A549 (cell line): Measurements from ENCODE around the gene IRAK1. TPM values are rescaled to one million over a fixed set of nuclear protein-coding genes. Genes with fewer than 3 reads are reported as not detected.

ENCODE experiments used
- ATAC-seq, 2 experiments: fragments of 200-7000 bp in 1 of 2; fragments of >200 bp in 1 of 2; cut with Nextera tagmentation in 1 of 2; cut with Tn5 transposase in 1 of 2; 3 replicates each; pipeline versions ENCODE4 v1.8.0 to v1.9.1; 2018 to 2020; ENCODE audit warnings: mild to moderate bottlenecking in 1 of 2, moderate library complexity in 1 of 2
- CTCF ChIA-PET: fragments of 300-600 bp; sonication (Branson Sonifier 250); formaldehyde crosslinking; extraction: SDS; loops from one replicate; lab custom pipeline; 2021; ENCODE audit warnings: antibody characterized with exemption, inconsistent platforms; lab: Yijun Ruan, JAX
- POLR2A ChIA-PET: fragments of 350-600 bp; formaldehyde crosslinking; extraction: SDS; loops from one replicate; lab custom pipeline; 2021; ENCODE audit warnings: antibody characterized with exemption, inconsistent platforms; lab: Yijun Ruan, JAX
- DNase-seq, 2 experiments: peaks; one replicate each; pipeline versions ENCODE4 v3.0.0 to v3.0.0-alpha.2; 2011 to 2016; ENCODE audit warnings: low read depth in 1 of 2, low spot score in 1 of 2
- FAIRE-seq: peaks from 2 replicates; lab custom pipeline; 2011; peaks lifted over from hg19 to GRCh38; lab: Jason Lieb, UNC
- H3K27ac ChIP-seq, 2 experiments: fragments of >200 bp; sonication (Bioruptor Twin); formaldehyde crosslinking; 3 replicates each; pipeline ENCODE4 v1.5.1; 2016 to 2017
- H3K4me1 ChIP-seq: fragments of >200 bp; sonication (Bioruptor Twin); formaldehyde crosslinking; 3 replicates; pipeline ENCODE4 v1.6.1; 2016
- H3K4me2 ChIP-seq: fragments of >200 bp; sonication (Bioruptor Twin); formaldehyde crosslinking; 3 replicates; pipeline ENCODE4 v1.6.1; 2016
- H3K4me3 ChIP-seq: fragments of >200 bp; sonication (Bioruptor Twin); formaldehyde crosslinking; 3 replicates; pipeline ENCODE4 v1.5.1; 2016
- H3K9me3 ChIP-seq: fragments of >200 bp; sonication (Bioruptor Twin); formaldehyde crosslinking; 3 replicates; pipeline ENCODE4 v1.6.1; 2016
- BHLHE40 ChIP-seq: IDR thresholded peaks from 2 replicates; pipeline ENCODE4 v1.6.1; 2012; ENCODE audit warnings: low read depth, low read length, inconsistent platforms
- CEBPB ChIP-seq, 2 experiments: fragments of >200 bp in 1 of 2; sonication (Bioruptor Twin) in 1 of 2; formaldehyde crosslinking in 1 of 2; IDR thresholded peaks; 2 replicates each; pipeline ENCODE4 v1.6.1; 2012 to 2016
- ELK1 ChIP-seq: fragments of 150-350 bp; IDR thresholded peaks from 2 replicates; pipeline ENCODE4 v1.6.1; 2014; ENCODE audit warnings: low read depth, mild to moderate bottlenecking, low read length
- EP300 ChIP-seq, 2 experiments: fragments of >200 bp; sonication (Bioruptor Twin); formaldehyde crosslinking; IDR thresholded peaks; 2 replicates in 1 of 2; 3 replicates in 1 of 2; pipeline ENCODE4 v1.6.1; 2016 to 2017
- FOSL2 ChIP-seq, 2 experiments: fragments of 450-650 bp in 1 of 2; fragments of >200 bp in 1 of 2; sonication (Bioruptor Twin) in 1 of 2; formaldehyde crosslinking; IDR thresholded peaks; 2 replicates each; pipeline versions ENCODE4 v1.5.0 to v1.6.1; 2016 to 2020; ENCODE audit warnings: mild to moderate bottlenecking in 1 of 2, moderate library complexity in 1 of 2
- FOXS1 ChIP-seq: fragments of 250-450 bp; sonication (Bioruptor Pico); IDR thresholded peaks from 2 replicates; pipeline ENCODE4 v1.5.0; 2020; ENCODE audit warnings: mild to moderate bottlenecking, moderate library complexity
- JUNB ChIP-seq: fragments of >200 bp; sonication (Bioruptor Twin); formaldehyde crosslinking; IDR thresholded peaks from 2 replicates; pipeline ENCODE4 v1.6.1; 2016
- KDM1A ChIP-seq: fragments of 200-600 bp; sonication (generic); IDR thresholded peaks from 2 replicates; pipeline ENCODE4 v1.6.1; 2016; ENCODE audit warnings: low read depth, mild to moderate bottlenecking
- MAZ ChIP-seq: fragments of 150-350 bp; IDR thresholded peaks from 2 replicates; pipeline ENCODE4 v1.6.1; 2014; ENCODE audit warnings: antibody characterized with exemption, low read depth, low read length, borderline replicate concordance
- MYC ChIP-seq: IDR thresholded peaks from 2 replicates; pipeline ENCODE4 v1.6.1; 2012; ENCODE audit warnings: mild to moderate bottlenecking, inconsistent platforms, low read length, improper control_type of control experiment, borderline replicate concordance
- NPAS2 ChIP-seq: fragments of 250-450 bp; sonication (Bioruptor Pico); IDR thresholded peaks from 2 replicates; pipeline ENCODE4 v1.8.0; 2022; ENCODE audit warnings: mild to moderate bottlenecking, moderate library complexity, borderline replicate concordance
- RAD21 ChIP-seq, 2 experiments: fragments of >200 bp in 1 of 2; sonication (Bioruptor Twin) in 1 of 2; formaldehyde crosslinking in 1 of 2; IDR thresholded peaks in 1 of 2; conservative IDR thresholded peaks in 1 of 2; 2 replicates in 1 of 2; 3 replicates in 1 of 2; pipeline ENCODE4 v1.6.1; 2012 to 2018; ENCODE audit warnings: inconsistent platforms in 1 of 2
- SMC3 ChIP-seq: fragments of >200 bp; sonication (Bioruptor Twin); formaldehyde crosslinking; IDR thresholded peaks from 3 replicates; pipeline ENCODE4 v1.6.1; 2018; ENCODE audit warnings: inconsistent platforms
- TP53 ChIP-seq: fragments of 250-450 bp; sonication (Bioruptor Pico); IDR thresholded peaks from 2 replicates; pipeline ENCODE4 v1.5.0; 2021; ENCODE audit warnings: mild to moderate bottlenecking, moderate library complexity
- ZC3H11A ChIP-seq: fragments of 450-650 bp; IDR thresholded peaks from 2 replicates; pipeline ENCODE4 v1.6.1; 2014; ENCODE audit warnings: antibody characterized with exemption, mild to moderate bottlenecking
- WGBS: methylation state at CpG from one replicate; pipeline ENCODE4 v1.1.6; 2017; ENCODE audit errors: missing lambda C conversion rate; 5-methylcytosine and 5-hydroxymethylcytosine counted together
- polyA plus RNA-seq, 4 experiments: library from polyadenylated mRNA; depleted of rRNA in 3 of 4; stranded (reverse); fragments of >200 nt; fragmentation: RNase III in 1 of 4; extraction: RNeasy Plus Mini Kit Qiagen cat#74134 plus additional on column Dnase treatment in 1 of 4; gene quantifications; 2 replicates in 3 of 4; 3 replicates in 1 of 4; pipeline ENCODE4 v1.2.3, GENCODE V29; 2011 to 2017
- TF ChIP-seq, protein P1 (sequence below): fragments of >200 bp; sonication (Bioruptor Twin); formaldehyde crosslinking; IDR thresholded peaks from 3 replicates; pipeline ENCODE4 v1.5.1; 2016
- TF ChIP-seq, protein P2 (sequence below): fragments of 450-650 bp; IDR thresholded peaks from 2 replicates; pipeline ENCODE4 v1.6.1; 2014; ENCODE audit warnings: antibody characterized with exemption

IRAK1 gene
- polyA plus RNA-seq, 2 of the 4 experiments (the other 2 are of a cell fraction) = 73.1 to 177 TPM

DNA sequence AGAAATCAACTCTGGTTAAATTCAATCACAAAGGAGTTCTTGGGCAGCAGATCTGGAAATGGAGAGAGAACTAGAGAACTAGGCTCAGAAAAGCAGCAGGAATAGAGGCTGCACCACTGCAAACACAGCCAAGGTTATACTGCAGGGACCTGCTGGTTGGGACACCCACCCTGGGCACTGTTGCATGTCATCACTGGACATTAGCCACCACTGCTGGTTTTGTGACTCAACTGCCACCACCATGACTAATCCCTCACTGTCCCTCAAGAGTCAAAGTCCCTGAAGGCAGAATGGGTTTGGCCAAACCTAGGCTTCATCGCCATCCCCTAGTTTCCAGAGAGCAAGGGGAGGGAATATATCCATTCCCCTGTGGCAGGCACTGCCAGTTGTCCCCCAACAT is 38.1 kb upstream of the IRAK1 start:
- no peak overlapping the region for H3K4me2 ChIP-seq
- H3K4me1 ChIP-seq = peaks cover 16% of the 10 kb centered on the region; the same call in 2 of the 3 replicates
- CTCF ChIA-PET = interaction anchor here (1.0 to 2.4 kb wide), 2 partner anchors 12 to 44 kb away, joined by 3 to 8 read pairs; no protein-coding TSS in a partner anchor
- no peaks in the 10 kb centered on the region for H3K9me3 ChIP-seq
- ATAC-seq (no peak), FAIRE-seq (no peak)
- H3K4me3 ChIP-seq = no peak overlapping the region
- TF ChIP-seq EP300 (IDR thresholded peaks at IDR 0.05) (no peak), FOXS1 (CRISPR knock-in tag) (no peak), FOSL2 (IDR thresholded peaks at IDR 0.05) (no peak), FOSL2 (CRISPR knock-in tag; IDR thresholded peaks at IDR 0.05) (no peak), MYC (no peak), MAZ (no peak)
- TF ChIP-seq, all 56 proteins: peak for 0
- POLR2A ChIA-PET = no interaction called here
- no CpG with 5 or more reads among the region's 1 CpG for WGBS
- DNase-seq = no peak
- no peak overlapping the region; a peak in 1 of 6 replicates for H3K27ac ChIP-seq

DNA sequence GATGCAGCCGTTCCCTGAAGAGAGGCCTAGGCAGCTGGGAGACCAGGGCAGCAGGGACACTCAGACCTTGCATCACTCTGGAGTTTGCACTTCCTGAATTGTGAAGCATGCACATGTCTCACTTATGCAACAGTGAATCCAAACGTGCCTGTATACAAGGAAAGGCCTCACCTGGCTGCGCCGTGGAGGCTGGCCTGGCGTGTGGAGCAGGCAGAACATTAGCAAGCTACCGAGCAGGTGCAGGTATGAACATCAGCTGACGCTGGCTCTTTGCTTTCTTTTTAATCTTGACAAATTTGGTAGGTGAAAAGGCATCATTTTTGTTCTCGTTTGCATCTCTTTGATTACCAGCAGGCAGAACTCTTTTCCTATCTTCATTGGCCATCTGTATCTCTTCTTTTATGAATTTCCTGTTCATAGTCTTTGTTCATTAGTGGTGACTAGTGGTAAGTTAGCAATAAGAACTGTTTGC is 37.1 kb upstream of the IRAK1 start:
- no peak overlapping the region for H3K4me3 ChIP-seq
- H3K4me2 ChIP-seq = no peak overlapping the region
- H3K9me3 ChIP-seq = no peaks in the 10 kb centered on the region
- CTCF ChIA-PET = interaction anchor here (1.0 to 2.4 kb wide), 3 partner anchors 11 to 43 kb away, joined by 3 to 8 read pairs (median 5); no protein-coding TSS in a partner anchor
- FAIRE-seq = no peak
- peaks cover 16% of the 10 kb centered on the region; the same call in 2 of the 3 replicates for H3K4me1 ChIP-seq
- H3K27ac ChIP-seq = peak overlapping the region in 1 of 2 experiments; percentile 53; a peak in 2 of 6 replicates
- TF ChIP-seq JUNB = no peak
- TF ChIP-seq ELK1 = no peak
- TF ChIP-seq BHLHE40 = 0 out of 2 replicates have a peak, but pooled peaks have one; percentile 16
- TF ChIP-seq TP53 (CRISPR knock-in tag) = no peak
- no peak for TF ChIP-seq NPAS2
- peak; percentile 8 to 13; a peak in 1 of 4 replicates for TF ChIP-seq CEBPB (IDR thresholded peaks at IDR 0.05)
- TF ChIP-seq FOSL2 (IDR thresholded peaks at IDR 0.05) = no peak
- TF ChIP-seq FOSL2 (CRISPR knock-in tag; IDR thresholded peaks at IDR 0.05) = no peak
- no peak for TF ChIP-seq ZC3H11A
- TF ChIP-seq KDM1A = no peak
- no peak for TF ChIP-seq MAZ
- TF ChIP-seq, all 56 proteins: peak for 2
- POLR2A ChIA-PET = no interaction called here
- DNase-seq (peak in 1 of 2 experiments; percentile 33), ATAC-seq (peak; percentile 51 to 64; a peak in 3 of 6 replicates)
- 77% methylated on average over 8 of the region's 8 CpGs for WGBS

- DNase-seq (peak; percentile 51 to 52), ATAC-seq (peak; percentile 77 to 82; a peak in 5 of 6 replicates), FAIRE-seq (peak; percentile 95)
- ChIA-PET CTCF (interaction anchor here (0.9 to 2.6 kb wide), 14 partner anchors 8 to 47 kb away, joined by 3 to 13 read pairs (median 4); partner anchors contain the start of gene IRAK1), POLR2A (no interaction called here)
- H3K4me3 ChIP-seq = no peak overlapping the region
- H3K27ac ChIP-seq = no peak overlapping the region
- TF ChIP-seq SMC3 (no peak), RAD21 (conservative IDR thresholded peaks at IDR 0.05 in 1 of 2, IDR thresholded peaks at IDR 0.05 in 1 of 2) (peak; percentile 40 to 48; a peak in 4 of 5 replicates)
- TF ChIP-seq, protein P1, sequence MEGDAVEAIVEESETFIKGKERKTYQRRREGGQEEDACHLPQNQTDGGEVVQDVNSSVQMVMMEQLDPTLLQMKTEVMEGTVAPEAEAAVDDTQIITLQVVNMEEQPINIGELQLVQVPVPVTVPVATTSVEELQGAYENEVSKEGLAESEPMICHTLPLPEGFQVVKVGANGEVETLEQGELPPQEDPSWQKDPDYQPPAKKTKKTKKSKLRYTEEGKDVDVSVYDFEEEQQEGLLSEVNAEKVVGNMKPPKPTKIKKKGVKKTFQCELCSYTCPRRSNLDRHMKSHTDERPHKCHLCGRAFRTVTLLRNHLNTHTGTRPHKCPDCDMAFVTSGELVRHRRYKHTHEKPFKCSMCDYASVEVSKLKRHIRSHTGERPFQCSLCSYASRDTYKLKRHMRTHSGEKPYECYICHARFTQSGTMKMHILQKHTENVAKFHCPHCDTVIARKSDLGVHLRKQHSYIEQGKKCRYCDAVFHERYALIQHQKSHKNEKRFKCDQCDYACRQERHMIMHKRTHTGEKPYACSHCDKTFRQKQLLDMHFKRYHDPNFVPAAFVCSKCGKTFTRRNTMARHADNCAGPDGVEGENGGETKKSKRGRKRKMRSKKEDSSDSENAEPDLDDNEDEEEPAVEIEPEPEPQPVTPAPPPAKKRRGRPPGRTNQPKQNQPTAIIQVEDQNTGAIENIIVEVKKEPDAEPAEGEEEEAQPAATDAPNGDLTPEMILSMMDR = peak; percentile 60
- TF ChIP-seq, protein P2, sequence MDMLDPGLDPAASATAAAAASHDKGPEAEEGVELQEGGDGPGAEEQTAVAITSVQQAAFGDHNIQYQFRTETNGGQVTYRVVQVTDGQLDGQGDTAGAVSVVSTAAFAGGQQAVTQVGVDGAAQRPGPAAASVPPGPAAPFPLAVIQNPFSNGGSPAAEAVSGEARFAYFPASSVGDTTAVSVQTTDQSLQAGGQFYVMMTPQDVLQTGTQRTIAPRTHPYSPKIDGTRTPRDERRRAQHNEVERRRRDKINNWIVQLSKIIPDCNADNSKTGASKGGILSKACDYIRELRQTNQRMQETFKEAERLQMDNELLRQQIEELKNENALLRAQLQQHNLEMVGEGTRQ = no peak
- H3K4me1 ChIP-seq = peaks cover 37% of the 10 kb centered on the region
- H3K9me3 ChIP-seq = no peaks in the 10 kb centered on the region
- H3K4me2 ChIP-seq = peak overlapping the region; percentile 17; the same call in 1 of the 3 replicates
- WGBS = 34% methylated on average over 8 of the region's 8 CpGs
Observed at GRCh38 chrX:154051201-154051810, 31.6 kb upstream of the IRAK1 start.
